ENCODE measurements around the gene ATR.

ATR gene

DNA sequence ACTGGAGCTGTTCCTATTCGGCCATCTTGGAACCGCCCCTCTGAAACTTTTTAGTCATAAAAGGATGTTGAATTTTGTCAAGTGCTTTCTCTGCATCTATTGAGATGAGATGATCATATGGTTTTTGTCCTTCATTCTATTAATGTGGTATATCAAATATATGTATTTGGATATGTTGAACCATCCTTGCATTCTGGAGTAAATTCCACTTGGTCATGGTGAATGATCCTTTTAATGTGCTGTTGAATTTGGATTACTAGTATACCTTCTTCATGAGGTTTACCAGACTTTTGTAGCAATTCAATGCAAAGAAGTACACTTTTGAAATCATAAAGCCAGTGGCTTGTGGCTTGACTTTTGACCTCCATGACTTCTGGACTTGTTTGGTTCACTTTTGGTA lies 97.3 kb downstream of the ATR start:
- H3K4me3 ChIP-seq (ENCODE audit: low read depth, low read length), result no peak overlapping the region
- TF ChIP-seq, protein P1, sequence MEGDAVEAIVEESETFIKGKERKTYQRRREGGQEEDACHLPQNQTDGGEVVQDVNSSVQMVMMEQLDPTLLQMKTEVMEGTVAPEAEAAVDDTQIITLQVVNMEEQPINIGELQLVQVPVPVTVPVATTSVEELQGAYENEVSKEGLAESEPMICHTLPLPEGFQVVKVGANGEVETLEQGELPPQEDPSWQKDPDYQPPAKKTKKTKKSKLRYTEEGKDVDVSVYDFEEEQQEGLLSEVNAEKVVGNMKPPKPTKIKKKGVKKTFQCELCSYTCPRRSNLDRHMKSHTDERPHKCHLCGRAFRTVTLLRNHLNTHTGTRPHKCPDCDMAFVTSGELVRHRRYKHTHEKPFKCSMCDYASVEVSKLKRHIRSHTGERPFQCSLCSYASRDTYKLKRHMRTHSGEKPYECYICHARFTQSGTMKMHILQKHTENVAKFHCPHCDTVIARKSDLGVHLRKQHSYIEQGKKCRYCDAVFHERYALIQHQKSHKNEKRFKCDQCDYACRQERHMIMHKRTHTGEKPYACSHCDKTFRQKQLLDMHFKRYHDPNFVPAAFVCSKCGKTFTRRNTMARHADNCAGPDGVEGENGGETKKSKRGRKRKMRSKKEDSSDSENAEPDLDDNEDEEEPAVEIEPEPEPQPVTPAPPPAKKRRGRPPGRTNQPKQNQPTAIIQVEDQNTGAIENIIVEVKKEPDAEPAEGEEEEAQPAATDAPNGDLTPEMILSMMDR (IDR thresholded peaks at IDR 0.05; ENCODE audit: borderline replicate concordance, insufficient read depth, low read depth, low read length), result no peak

DNA sequence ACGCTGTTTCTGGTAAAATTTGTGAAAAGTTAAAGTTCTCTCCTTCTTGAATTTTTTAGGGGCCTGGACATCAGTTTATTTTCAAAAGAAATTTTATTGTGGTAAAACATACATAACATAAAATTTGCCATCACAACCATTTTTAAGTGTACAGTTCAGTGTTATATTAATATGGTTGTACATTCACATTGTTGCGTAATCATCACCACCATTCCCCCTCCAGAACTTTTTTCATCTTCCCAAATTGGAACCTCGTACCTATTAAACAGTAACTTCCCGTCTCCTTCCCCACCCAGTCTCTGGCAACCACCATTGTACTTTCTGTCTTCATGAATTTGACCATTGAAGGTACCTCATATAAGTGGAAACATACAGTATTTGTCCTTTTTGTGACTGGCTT lies 107.7 kb downstream of the ATR start:
- TF ChIP-seq, protein P1 (IDR thresholded peaks at IDR 0.05; ENCODE audit: borderline replicate concordance, insufficient read depth, low read depth, low read length), result no peak
- H3K4me3 ChIP-seq (ENCODE audit: low read depth, low read length), result no peak overlapping the region

DNA sequence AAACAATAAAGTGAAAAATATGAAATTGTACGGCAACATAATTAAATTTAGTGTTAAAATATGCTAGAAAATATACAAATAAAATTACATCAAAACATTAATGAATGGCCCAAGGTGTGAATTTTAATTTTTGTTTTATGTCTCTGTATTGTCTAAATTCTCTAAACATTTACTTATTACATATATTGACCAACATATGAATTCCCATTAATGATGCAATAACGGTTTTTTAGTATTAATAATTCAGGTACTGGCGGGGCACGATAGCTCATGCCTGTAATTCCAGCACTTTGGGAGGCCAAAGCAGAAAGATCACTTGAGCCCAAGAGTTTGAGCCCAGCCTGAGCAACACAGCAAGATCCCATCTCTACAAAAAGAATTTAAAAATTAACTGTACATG lies 110.1 kb downstream of the ATR start:
- TF ChIP-seq, protein P1 (IDR thresholded peaks at IDR 0.05; ENCODE audit: borderline replicate concordance, insufficient read depth, low read depth, low read length), result no peak
- no peak overlapping the region for H3K4me3 ChIP-seq (ENCODE audit: low read depth, low read length)

DNA sequence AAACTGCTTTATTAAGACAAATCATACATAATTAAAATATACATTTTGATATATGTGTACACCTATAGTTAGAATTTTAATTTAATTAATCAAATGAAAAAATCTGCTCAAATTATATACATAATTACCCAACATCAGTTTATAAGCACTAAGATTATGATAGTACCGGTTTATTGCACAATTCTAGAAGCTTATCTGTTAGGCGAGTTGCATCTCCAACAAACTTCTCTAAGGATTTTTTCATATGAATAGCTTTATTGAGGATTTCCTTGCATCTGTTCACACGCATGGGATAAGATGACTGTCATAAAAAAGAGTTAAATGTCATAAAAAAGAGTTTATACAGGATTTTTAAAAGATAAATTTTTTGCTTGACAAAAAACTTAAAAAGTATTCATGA lies 110.8 kb downstream of the ATR start:
- TF ChIP-seq, protein P1 (IDR thresholded peaks at IDR 0.05; ENCODE audit: borderline replicate concordance, insufficient read depth, low read depth, low read length), result no peak
- no peak overlapping the region for H3K4me3 ChIP-seq (ENCODE audit: low read depth, low read length)

DNA sequence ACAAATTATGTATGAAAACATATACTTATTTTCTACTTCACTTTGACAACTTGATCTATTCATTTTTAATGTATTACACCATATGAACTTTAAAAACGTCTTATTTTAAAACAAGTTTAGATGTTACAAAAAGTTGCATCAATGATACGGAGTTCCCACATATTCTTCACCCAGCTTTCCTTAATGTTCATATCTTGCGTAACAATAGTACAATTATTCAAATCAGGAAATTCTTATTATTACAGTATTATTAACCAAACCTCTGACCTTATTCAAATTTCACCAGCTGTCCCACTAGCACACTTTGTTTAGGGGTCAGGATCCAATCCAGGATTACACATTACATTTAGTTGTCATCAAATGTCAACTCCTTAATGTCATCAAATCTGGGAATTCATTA lies 117.8 kb downstream of the ATR start:
- H3K4me3 ChIP-seq (ENCODE audit: low read depth, low read length), result no peak overlapping the region
- TF ChIP-seq, protein P1 (IDR thresholded peaks at IDR 0.05; ENCODE audit: borderline replicate concordance, insufficient read depth, low read depth, low read length), result no peak

DNA sequence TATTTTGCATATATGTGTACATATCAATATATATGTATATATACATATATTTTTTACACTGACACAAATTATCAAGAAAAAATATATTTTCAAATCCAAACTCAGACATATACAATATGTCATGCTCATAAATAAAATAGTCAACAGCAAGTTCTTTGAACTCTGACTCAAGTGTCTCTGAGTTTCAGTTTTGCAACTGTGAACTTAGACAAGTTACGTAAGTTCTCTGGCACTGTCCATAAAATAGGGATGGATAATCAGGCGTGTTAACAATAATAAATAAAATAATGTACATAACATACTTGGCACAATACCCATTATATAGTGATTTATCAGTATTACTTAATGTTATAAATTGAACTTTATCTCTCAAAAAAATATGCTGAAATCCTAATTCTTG lies 118.6 kb downstream of the ATR start:
- no peak overlapping the region for H3K4me3 ChIP-seq (ENCODE audit: low read depth, low read length)
- TF ChIP-seq, protein P1 (IDR thresholded peaks at IDR 0.05; ENCODE audit: borderline replicate concordance, insufficient read depth, low read depth, low read length), result no peak

DNA sequence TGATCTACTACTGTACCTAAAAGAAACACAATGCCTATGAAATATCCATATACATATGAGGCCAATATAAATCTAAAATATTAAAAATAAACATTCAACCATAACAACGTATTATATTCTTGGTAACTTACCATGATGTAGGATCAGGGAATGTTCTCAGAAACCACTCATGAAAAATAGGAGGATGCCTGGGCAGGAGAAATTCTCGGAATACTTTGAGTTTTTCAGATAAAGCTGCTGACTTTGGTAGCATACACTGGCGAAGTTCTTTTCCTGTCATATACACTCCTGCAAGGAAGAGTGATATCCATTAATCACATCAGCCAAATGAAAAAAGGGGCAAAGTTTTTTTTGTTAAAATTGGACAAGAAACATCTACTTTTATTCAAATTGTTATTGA lies 119.4 kb downstream of the ATR start:
- H3K4me3 ChIP-seq (ENCODE audit: low read depth, low read length), result no peak overlapping the region
- TF ChIP-seq, protein P1 (IDR thresholded peaks at IDR 0.05; ENCODE audit: borderline replicate concordance, insufficient read depth, low read depth, low read length), result no peak
